ENCODE results near the gene PODNL1.

DNA sequence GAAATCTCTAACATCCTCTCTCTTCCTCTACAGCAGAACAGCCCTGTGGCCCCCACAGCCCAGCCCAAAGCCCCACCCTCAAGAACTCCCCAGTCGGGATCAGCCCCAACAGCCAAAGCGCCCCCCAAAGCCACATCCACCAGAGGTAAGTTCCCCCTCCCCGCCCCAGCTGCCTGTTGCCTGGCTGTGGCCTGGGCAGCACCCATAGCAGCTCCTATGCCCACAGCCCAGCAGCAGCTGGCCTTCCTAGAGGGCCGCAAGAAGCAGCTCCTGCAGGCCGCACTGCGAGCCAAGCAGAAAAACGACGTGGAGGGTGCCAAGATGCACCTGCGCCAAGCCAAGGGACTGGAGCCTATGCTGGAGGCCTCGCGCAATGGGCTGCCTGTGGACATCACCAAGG, 17.7 kb downstream of the PODNL1 start:
- no peak for TF ChIP-seq EGR1 (IDR thresholded peaks at IDR 0.05; ENCODE audit: borderline replicate concordance in 1 of 2, low read depth in 2 of 2, low read length in 2 of 2)
- TF ChIP-seq, protein P1, sequence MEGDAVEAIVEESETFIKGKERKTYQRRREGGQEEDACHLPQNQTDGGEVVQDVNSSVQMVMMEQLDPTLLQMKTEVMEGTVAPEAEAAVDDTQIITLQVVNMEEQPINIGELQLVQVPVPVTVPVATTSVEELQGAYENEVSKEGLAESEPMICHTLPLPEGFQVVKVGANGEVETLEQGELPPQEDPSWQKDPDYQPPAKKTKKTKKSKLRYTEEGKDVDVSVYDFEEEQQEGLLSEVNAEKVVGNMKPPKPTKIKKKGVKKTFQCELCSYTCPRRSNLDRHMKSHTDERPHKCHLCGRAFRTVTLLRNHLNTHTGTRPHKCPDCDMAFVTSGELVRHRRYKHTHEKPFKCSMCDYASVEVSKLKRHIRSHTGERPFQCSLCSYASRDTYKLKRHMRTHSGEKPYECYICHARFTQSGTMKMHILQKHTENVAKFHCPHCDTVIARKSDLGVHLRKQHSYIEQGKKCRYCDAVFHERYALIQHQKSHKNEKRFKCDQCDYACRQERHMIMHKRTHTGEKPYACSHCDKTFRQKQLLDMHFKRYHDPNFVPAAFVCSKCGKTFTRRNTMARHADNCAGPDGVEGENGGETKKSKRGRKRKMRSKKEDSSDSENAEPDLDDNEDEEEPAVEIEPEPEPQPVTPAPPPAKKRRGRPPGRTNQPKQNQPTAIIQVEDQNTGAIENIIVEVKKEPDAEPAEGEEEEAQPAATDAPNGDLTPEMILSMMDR (IDR thresholded peaks at IDR 0.05 in 2 of 3, conservative IDR thresholded peaks at IDR 0.05 in 1 of 3; ENCODE audit: control insufficient read depth in 2 of 3, extremely low read depth in 1 of 3, insufficient read depth in 1 of 3, low read depth in 3 of 3, low read length in 3 of 3) = no peak
- TF ChIP-seq, protein P2, sequence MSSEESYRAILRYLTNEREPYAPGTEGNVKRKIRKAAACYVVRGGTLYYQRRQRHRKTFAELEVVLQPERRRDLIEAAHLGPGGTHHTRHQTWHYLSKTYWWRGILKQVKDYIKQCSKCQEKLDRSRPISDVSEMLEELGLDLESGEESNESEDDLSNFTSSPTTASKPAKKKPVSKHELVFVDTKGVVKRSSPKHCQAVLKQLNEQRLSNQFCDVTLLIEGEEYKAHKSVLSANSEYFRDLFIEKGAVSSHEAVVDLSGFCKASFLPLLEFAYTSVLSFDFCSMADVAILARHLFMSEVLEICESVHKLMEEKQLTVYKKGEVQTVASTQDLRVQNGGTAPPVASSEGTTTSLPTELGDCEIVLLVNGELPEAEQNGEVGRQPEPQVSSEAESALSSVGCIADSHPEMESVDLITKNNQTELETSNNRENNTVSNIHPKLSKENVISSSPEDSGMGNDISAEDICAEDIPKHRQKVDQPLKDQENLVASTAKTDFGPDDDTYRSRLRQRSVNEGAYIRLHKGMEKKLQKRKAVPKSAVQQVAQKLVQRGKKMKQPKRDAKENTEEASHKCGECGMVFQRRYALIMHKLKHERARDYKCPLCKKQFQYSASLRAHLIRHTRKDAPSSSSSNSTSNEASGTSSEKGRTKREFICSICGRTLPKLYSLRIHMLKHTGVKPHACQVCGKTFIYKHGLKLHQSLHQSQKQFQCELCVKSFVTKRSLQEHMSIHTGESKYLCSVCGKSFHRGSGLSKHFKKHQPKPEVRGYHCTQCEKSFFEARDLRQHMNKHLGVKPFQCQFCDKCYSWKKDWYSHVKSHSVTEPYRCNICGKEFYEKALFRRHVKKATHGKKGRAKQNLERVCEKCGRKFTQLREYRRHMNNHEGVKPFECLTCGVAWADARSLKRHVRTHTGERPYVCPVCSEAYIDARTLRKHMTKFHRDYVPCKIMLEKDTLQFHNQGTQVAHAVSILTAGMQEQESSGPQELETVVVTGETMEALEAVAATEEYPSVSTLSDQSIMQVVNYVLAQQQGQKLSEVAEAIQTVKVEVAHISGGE (CRISPR knock-in tag; IDR thresholded peaks at IDR 0.05) = no peak
- TF ChIP-seq EZH2 (IDR thresholded peaks at IDR 0.05; ENCODE audit: borderline replicate concordance, control insufficient read depth, low read depth, low read length) = no peak
- TF ChIP-seq TCF7 (IDR thresholded peaks at IDR 0.05; ENCODE audit: borderline replicate concordance) = no peak
- no peak for TF ChIP-seq CHD4 (IDR thresholded peaks at IDR 0.05)
- TF ChIP-seq, protein P3, sequence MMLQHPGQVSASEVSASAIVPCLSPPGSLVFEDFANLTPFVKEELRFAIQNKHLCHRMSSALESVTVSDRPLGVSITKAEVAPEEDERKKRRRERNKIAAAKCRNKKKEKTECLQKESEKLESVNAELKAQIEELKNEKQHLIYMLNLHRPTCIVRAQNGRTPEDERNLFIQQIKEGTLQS (IDR thresholded peaks at IDR 0.05; ENCODE audit: borderline replicate concordance, extremely low read depth, low read depth, low read length) = no peak
- TF ChIP-seq FOXM1 (IDR thresholded peaks at IDR 0.05; ENCODE audit: low read depth, low read length) = no peak
- TF ChIP-seq YY1 (IDR thresholded peaks at IDR 0.05; ENCODE audit: low read depth, low read length) = no peak
- TF ChIP-seq BCL11A (IDR thresholded peaks at IDR 0.05; ENCODE audit: low read depth, low read length) = no peak
